Kidney epithelial cell (primary cell): ENCODE data around the gene TBC1D3I. TPM values are rescaled to one million over a fixed set of nuclear protein-coding genes. Genes with fewer than 3 reads are reported as not detected.
"Not testable (repeated sequence)": the region's sequence is repeated elsewhere in the genome, so short reads cannot be mapped to it uniquely, and the experiment has no call there.

Experiments
- DNase-seq: peaks from one replicate; pipeline ENCODE4 v3.0.0-alpha.2; 2010; ENCODE audit warnings: low read depth
- H3K27me3 ChIP-seq: 2 replicates; pipeline ENCODE4 v1.6.0; 2011; ENCODE audit warnings: low read length; ENCODE audit not compliant: control insufficient read depth, insufficient read depth
- H3K36me3 ChIP-seq: 2 replicates; pipeline ENCODE4 v1.5.1; 2011; ENCODE audit warnings: low read length; ENCODE audit not compliant: control insufficient read depth, insufficient read depth
- H3K4me3 ChIP-seq: 2 replicates; pipeline ENCODE4 v1.5.1; 2011; ENCODE audit warnings: low read depth, mild to moderate bottlenecking, control low read depth, low read length
- total RNA-seq: library from RNA; depleted of rRNA; stranded (reverse); fragments of >200 nt; gene quantifications from 2 replicates; pipeline ENCODE4 v1.2.3, GENCODE V29; 2015

TBC1D3I gene
- total RNA-seq = 0.13 TPM in 1 of 2 replicates, not detected in the other

- DNase-seq, H3K27me3 ChIP-seq, H3K4me3 ChIP-seq, H3K36me3 ChIP-seq: not testable (repeated sequence)
Observed at GRCh38 chr17:36264470-36264869, at the start of gene TBC1D3I. Gene TBC1D3I, minus strand, starts transcription at chr17:36264570. Its CDS starts 1,585 bp downstream, at chr17:36262985.

- DNase-seq, H3K27me3 ChIP-seq, H3K4me3 ChIP-seq, H3K36me3 ChIP-seq: not testable (repeated sequence)
Observed at GRCh38 chr17:36295161-36295560, 30.8 kb upstream of the TBC1D3I start.

GRCh38 chr17:36289965-36290612 lies 25.7 kb upstream of the TBC1D3I start:
- not testable (repeated sequence) for H3K27me3 ChIP-seq, H3K4me3 ChIP-seq, H3K36me3 ChIP-seq, DNase-seq

- not testable (repeated sequence) for H3K36me3 ChIP-seq, H3K4me3 ChIP-seq, H3K27me3 ChIP-seq, DNase-seq
Observed at GRCh38 chr17:36284219-36284618, 19.8 kb upstream of the TBC1D3I start.

GRCh38 chr17:36283256-36283655 lies 18.9 kb upstream of the TBC1D3I start:
- not testable (repeated sequence) for H3K27me3 ChIP-seq, H3K36me3 ChIP-seq, DNase-seq, H3K4me3 ChIP-seq

GRCh38 chr17:36242046-36242445 lies 22.3 kb downstream of the TBC1D3I start:
- H3K36me3 ChIP-seq, H3K27me3 ChIP-seq, H3K4me3 ChIP-seq, DNase-seq: not testable (repeated sequence)

- not testable (repeated sequence) for H3K27me3 ChIP-seq, DNase-seq, H3K36me3 ChIP-seq, H3K4me3 ChIP-seq
Observed at GRCh38 chr17:36229644-36230043, 34.7 kb downstream of the TBC1D3I start.

GRCh38 chr17:36222967-36223366 lies 41.4 kb downstream of the TBC1D3I start:
- not testable (repeated sequence) for DNase-seq, H3K4me3 ChIP-seq, H3K27me3 ChIP-seq, H3K36me3 ChIP-seq

- not testable (repeated sequence) for H3K27me3 ChIP-seq, DNase-seq
Observed at GRCh38 chr17:36221581-36222100, 42.7 kb downstream of the TBC1D3I start.

GRCh38 chr17:36220737-36221580 lies 43.4 kb downstream of the TBC1D3I start:
- not testable (repeated sequence) for DNase-seq, H3K36me3 ChIP-seq, H3K4me3 ChIP-seq, H3K27me3 ChIP-seq

More at GRCh38 chr17:36221581-36222100, 42.7 kb downstream of the TBC1D3I start:
- H3K36me3 ChIP-seq, H3K4me3 ChIP-seq: not testable (repeated sequence)

GRCh38 chr17:36219556-36219955 lies 44.8 kb downstream of the TBC1D3I start:
- not testable (repeated sequence) for H3K27me3 ChIP-seq, H3K36me3 ChIP-seq, H3K4me3 ChIP-seq, DNase-seq

GRCh38 chr17:36215406-36216308 lies 48.7 kb downstream of the TBC1D3I start:
- DNase-seq, H3K36me3 ChIP-seq: not testable (repeated sequence)

More at GRCh38 chr17:36215406-36216308, 48.7 kb downstream of the TBC1D3I start:
- H3K4me3 ChIP-seq, H3K27me3 ChIP-seq: not testable (repeated sequence)
